Adrenal gland (tissue), 5 donors: ENCODE measurements around the gene PRKCH.

Experiments used
- CTCF ChIP-seq, 6 experiments: fragments of 450-650 bp in 4 of 6; fragments of 200-600 bp in 2 of 6; sonication (generic) in 1 of 6; IDR thresholded peaks; 1 replicate in 5 of 6; 2 replicates in 1 of 6; pipeline versions ENCODE4 v1.5.1 to v1.8.0; 2016 to 2021; ENCODE audit warnings: antibody characterized with exemption in 6 of 6, mild to moderate bottlenecking in 2 of 6, moderate library complexity in 1 of 6
- POLR2A ChIP-seq, 2 donors: fragments of 450-650 bp; IDR thresholded peaks; one replicate each; pipeline ENCODE4 v1.6.1; 2017; ENCODE audit warnings: antibody characterized with exemption in 2 of 2, mild to moderate bottlenecking in 2 of 2, moderate library complexity in 1 of 2
- donor health status: DM: no; HTN: no; CAD: no.

DNA sequence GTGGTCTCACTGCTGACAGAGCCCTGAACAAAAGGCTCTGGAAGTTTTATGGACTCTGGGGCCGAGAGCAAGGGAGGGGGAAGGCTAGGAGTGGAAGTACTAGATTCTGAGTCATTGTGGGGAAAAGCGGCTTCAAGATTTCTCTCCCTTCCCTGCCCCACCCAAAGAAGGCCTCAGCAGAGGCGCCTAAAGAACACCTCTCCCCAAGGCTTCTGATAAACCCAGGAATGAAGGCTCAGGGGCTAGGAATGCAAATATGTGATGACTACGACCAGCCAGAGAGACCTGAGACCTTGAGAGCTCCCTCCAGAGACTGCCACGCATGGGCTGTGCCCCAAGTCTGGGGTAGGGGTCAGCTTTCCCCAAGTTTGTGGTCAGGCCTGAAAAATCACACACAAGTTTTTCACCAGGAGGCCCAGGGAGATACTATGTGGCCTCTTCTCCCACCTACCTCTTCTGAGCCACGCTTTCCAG, 243.3 kb downstream of the PRKCH start:
- TF ChIP-seq CTCF (IDR thresholded peaks at IDR 0.05) (no peak), POLR2A (IDR thresholded peaks at IDR 0.05) (no peak)
